Suppressor macrophage treated with lipopolysaccharide for 4 hours (primary cell): ENCODE measurements around the gene ERC2.
A peak's percentile ranks its signal among the peaks of the same experiment; 100 is the strongest.

Experiments
- DNase-seq: peaks from one replicate; pipeline ENCODE4 v3.0.0-alpha.2; 2020

Gene ERC2

DNA sequence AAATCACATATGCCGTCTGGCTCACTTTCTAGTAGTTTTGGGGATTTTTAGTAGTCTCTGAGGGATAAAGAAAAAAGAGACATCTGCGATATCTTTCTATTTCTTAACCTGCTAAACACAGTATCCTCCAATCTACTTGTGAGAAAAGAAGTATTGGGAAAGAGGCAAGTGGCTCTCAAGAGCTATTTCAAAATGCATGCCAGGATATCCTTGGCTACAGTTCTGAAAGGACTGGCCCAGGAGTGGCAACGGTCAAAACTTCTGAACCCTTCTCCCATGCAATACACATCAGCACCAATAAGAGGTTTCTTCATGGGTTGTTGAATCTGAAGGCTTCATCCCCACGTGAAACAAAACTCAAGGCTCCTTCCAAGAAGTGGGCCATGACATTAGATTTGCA is 777.1 kb downstream of the ERC2 start:
- DNase-seq, result no peak

DNA sequence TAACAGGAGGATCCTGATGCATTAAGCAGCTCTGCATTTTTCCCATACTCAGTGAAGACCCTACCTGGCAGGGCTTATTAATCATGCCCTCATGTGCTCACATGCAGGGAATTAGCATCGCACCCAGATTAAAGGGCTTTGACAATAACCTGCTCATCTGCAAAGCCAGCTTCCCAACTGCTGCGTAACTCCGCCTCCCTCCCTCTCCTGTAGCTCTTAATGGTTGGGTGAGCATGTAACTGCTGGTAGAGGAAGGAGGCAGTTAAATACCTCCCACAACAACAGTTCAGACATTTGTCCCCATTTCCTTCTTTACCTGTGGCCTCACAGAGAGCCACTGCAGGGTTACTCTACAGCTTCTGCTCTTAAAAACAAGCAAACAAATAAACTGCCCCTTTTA is 777.5 kb downstream of the ERC2 start:
- no peak for DNase-seq

DNA sequence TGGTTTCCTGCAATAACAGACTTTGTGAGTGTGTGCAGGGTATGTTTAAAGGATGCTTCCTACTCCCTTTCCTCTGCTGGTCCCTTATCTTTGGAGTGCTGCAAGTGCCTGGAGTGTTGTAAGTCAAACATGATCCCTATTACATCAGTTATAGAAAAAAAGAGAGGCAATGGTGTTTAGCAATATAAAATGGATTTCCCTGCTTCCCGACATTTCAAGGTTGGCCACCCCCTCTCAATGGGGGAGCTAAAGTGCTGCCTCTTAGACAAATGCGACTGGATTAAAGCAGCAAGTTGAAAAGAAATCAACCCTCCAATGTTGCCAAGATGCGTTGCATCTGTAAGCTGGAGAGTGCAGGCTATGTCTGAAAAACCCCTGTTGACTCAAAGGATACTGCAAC is 778.1 kb downstream of the ERC2 start:
- no peak for DNase-seq

DNA sequence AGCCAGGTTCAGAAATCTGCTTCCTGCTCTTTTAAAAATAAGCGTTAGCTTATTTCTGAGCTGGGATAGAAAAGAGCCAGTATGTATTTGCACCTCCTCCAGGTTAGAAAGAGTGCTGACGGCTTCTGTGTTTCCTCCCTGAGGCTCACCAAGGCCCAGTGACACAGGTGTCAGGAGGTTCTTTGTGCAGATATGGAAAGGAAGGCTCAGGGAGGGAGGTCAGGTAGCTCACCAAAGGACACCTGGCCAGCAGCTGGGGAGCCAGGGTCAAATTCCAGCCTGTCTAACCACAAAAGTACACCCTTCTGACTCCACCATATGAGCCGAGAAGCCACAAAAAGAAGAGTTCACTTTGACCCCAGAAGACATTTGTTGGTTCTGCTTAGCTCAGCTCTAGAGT is 780.1 kb downstream of the ERC2 start:
- DNase-seq, result no peak

DNA sequence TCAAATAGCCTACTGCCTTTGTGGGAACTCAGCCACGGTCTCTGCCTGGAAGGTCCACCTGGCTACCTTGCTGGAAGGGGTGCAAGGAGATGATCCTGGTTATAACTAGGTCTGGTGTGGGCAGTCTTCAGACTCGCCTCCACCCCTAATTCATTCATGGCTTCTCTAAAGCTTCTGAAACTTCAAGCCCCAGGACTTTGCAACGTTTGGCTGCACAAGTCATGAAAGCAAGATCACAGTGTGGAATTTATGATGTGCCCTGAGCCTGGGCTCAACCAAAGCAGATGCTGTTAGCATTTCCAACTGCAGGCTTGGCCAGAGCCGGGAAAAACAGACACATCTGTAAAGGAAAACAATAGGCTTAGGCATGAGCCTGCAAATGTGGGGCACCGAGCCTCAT is 780.7 kb downstream of the ERC2 start:
- DNase-seq, result no peak

DNA sequence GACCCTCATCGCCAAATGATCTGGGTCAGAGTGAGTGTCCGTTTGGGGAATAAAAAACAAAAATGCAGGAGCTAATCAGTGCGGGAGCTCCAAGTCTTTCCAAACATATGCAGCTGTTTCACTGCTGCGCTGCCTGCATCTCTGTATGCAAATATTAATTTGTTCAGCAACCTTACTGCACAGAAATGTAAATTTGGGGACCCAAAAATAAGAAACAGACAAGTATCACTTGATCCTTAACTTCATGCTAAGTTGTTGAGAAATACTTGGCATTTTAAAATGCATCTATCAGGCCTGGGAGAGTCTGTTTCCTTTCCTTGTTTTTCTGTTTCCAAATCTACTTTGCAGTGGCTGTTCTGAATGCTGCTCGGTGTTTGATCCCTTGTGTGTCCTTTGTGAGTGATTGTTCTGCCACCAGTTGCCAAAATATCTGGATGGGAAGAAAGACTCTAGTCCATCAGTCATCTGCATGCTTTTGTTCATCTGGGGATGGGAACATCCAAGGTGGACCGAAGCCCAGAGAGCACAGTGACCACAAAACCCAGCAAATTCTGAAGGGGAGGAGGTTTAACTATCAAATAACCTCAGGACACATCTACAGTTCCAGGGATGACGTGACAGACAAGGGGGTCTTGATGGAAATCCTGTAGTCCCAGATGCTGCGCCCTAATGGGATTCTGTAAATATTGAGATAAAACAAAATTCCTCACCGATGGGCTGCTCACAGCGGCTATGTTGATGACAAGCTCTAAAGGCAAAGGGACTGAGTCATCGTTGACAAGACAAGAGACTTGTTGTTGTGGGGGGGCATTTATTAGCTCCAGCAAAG is 781.6 kb downstream of the ERC2 start:
- no peak for DNase-seq

DNA sequence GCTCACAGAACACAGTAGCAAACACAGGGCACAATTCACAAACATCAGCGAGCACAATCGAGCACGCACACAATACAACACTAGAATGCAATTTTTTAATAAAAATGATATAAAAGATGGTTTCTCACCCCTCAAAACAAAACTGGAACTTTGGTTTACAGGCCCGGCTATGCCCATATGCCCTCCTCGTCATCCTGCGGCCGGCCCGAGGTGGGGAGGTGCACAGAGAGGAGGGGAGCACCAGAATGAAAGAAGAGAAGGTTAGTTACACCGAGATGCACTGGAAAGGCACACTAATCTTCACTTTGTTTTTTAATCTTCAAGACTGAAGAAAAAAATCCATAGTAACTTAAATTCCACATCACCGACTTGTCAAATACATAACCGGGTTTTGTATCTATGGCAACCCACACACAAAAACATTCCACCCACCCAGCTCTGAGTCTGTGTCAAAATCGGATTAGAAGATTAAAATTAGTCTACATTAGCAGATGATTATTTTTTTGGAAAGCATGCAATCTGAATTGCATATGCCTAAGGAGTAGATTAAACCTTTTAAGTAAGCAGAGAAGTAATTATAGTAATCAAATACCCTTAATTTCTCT is 784.5 kb downstream of the ERC2 start:
- DNase-seq, result no peak

DNA sequence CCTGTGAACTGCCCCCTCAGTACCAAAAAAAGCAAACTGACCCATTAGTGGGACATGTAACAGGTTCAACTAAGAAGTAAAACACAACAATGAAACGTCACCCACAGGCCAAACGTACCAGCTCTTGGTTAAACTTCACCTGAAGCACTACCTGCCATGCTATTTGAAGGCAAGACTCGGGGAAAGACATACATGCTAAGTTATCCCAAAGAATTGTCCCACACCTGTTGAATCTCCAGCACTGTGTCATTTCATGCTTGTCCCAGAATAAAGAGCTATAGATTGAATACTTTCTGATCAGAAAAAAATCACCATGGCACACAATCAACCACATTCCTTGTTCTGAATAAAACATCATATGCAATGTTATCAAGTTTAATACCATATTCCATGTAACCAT is 785.8 kb downstream of the ERC2 start:
- no peak for DNase-seq

DNA sequence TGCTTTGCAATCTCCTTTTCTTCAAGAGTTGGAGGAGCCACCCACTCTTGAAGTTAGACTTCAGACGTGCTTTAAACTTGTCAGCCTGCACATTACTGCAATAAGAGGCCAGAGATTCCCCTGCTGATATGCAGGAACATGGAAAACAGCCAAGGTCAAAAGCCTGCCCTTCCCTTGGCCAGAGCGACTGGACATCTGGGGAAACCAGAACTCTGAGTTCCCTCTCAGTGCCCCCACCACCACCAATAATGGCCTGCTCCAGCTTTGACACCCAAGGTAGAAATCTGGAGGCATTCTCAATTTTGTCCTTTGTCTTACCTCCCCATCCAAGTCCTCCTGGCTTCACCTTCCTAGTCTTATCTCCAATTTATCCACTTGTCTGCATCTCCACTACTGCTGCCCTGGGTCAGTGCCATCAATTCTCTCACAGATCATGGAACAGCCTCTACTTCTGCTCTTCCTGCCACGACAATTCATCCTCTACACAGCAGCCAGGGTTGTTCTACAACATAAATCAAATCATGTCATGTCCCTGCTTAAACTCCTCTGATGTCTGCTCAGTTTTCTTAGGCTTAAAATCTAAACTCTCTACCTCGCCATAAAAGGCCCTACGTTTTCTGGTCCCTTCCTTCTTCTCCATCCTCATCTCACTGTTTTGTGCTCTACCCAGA is 789.6 kb downstream of the ERC2 start:
- DNase-seq, result no peak

DNA sequence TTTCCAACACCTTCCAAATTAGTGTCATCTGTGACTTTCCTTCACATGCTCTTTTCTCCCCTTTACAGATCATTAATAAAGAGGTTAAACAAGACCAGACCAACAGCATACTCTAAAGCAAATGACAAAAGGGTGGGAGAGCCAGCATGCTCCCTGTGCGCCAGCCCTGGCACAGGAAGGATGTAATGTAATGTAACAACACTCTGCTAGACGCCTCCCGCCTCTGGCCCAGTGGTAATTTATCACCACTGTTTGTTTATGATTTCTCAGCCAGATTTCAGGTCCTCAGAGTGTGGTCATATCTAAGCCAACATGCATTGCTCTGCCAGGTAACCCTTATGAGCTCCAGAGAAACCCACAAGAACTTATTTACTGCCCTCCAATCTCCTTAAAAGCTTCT is 791.6 kb downstream of the ERC2 start:
- DNase-seq, result no peak

DNA sequence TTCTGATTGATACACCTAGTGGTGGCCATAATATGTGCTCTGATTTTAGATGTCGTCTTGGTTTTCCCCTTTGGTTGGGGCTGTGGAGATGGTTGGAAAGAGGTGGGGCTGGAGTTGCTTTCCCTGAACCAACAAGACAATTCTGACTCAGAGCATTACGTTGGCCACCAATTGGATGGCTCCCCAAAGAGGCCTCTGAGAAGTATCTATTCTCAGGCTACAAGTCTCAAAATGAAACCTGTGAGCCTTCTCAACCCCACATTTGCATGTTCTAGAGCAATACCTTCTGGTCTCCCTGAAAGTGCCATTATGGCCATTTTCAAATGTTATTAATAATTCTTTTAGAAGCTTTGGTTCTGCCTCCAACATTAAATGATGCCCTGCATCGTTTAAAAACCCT is 792.8 kb downstream of the ERC2 start:
- no peak for DNase-seq

DNA sequence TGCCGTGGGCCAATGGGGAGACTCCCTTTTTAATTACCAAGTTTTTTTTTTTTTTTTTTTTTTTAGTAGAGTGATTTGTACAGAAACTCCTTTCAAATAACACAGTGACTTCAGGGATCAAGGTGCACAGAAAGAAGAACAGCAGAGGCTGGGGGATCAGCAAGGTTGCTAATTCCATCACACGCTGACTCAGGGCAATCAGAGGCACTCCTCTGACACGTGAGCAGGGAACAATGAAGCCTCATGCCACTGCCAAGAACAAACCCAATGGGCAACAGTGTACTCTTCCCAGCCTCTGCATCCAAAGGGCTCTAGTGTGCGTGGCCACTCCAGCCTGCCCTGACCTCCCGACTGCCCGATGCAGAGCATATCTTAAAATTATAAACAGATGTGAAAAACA is 794.5 kb downstream of the ERC2 start:
- no peak for DNase-seq

DNA sequence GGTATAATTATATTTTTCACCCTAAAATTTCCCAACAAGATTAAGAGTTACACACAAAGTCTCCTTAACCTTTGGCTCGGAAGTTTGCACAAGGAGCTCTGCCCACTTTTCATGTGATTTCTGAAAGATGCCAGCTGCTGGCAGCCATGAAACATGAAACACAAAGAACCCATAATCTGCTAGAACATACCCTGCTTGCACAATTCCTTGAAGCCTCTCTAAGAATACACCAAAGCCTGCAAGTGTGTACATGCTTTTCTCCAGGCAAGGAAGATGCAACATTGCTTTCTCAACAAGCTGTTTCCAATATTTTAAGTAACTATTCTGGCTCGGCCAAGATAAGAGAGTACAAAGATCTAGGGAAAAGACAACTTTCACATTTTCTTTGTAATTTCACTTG is 799.1 kb downstream of the ERC2 start:
- DNase-seq, result no peak

DNA sequence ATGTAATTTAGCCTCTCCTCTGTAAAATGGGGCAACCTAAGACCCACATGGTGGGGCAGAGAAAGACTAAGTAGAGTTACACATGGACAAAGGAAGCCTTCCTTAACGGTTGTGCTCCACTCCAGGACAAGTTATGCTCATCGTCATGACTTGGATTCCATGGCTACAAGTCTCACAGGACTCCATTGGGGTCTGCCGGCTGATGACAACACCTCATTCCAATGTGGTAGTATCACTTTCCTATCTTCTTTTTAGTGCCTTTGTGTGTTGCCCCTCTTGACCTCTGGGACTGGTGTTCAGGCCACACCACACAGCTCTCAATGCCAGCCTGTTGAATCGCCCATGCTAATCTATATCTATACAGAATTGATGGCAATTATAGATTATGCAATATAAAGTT is 799.9 kb downstream of the ERC2 start:
- no peak for DNase-seq

DNA sequence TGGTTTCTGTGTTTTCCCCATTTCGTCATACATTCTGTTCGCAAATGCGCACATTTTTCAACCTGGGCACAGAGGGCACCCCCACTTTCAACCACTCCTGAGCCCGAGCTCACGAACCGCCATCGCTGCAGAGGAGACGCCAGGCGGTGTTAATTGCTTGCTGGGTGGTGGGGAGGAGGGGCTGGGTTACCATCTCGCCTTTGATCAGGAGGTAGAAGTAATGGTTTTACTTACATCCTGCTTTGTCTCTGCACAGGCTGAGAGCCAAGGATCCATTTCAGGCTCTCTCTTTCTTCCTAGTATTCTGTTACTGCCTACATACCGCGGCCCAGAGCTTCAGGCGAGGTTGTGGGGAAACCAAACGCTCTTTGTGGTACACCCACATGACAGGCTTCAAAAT is 803.9 kb downstream of the ERC2 start:
- DNase-seq, result no peak

DNA sequence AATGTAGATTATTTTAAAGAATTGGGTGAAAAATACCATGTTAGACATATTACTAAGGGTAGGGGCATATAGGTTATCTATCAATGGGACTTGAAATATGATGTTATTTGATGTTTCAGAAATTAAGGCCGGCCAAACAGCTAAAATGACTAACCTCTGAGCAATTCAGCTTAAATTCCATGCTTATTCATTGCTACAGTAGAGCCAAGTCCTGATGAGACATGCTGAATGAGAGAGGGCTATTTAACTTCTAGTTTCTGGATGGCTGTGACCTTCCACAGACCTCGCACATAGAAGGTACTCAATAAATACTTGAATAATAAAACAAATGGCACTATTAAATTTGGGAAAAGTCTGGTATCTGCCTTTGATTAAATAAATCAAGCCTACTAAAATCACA is 805.6 kb downstream of the ERC2 start:
- no peak for DNase-seq

DNA sequence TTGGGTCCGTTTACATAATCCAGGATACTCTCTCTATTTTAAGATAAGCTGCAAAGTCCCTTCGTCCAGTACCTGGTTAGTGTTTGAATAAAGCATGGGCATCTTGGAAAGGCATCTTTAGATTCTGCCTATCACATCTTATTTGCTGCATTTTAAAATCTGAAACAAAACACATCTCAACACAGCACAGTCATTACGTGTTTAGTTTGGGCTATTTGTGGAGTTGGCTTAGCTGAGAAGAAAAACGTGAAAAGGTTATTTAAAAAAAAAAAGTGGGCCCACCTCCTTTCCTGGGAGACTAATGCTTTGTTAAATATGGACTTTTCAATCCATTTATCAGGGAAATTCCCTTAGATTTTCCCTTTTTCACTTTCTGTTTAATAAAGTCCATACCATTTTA is 806.7 kb downstream of the ERC2 start:
- peak; percentile 6 for DNase-seq

DNA sequence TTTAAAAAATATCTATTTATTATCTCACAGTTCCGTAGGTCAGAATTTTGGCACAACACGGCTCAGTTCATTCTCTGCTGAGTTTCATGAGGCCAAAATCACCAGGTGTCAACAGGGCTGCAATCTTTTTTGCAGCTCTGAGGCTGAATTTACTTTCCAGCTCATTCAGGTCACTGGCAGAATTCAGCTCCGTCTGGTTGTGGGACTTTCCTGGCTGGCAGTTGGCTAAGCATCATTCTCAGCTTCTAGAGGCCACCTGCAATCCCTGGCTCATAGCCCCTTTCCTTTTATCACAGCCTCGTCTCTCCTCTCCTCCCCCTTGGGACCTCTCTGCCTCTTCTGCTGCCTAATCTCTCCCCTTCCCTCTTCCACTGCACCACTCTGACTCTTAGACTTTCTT is 807.1 kb downstream of the ERC2 start:
- DNase-seq, result no peak

DNA sequence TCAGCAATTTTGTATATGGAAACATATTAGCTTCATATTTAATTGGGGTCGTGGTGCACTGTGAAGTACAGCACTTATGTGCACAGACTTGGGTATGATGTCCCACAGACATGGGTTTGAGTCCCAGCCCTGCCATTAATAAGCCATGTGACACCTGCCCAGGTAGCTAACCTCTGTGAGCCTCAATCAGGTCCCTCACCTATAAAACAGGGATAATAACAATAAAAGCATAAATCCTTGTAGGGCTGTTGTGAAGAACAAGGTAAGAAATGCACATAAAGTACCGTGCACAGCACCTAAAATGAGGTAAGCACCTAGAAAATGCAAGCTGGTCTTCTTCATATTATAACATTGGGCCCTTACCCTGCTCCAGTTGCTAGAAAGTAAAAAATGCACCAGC is 807.6 kb downstream of the ERC2 start:
- DNase-seq, result no peak

DNA sequence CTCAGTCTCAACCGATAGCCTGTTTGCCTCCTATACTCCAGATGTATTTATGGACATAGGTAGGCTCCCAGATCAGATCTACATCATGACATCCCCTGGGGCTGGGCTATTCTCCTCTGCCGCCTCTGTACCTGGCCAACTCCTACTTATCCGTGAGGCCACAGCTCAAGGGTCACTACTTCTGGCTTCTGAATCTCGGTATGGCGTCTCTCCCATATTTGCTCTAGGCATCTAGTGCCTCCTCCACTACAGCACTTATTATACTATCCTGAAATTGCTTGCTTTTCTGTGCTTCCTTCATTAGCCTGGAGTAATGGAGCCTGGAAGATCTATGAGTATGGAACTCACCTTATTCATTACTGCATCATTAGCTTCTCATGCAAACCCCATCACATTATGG is 808.6 kb downstream of the ERC2 start:
- no peak for DNase-seq

DNA sequence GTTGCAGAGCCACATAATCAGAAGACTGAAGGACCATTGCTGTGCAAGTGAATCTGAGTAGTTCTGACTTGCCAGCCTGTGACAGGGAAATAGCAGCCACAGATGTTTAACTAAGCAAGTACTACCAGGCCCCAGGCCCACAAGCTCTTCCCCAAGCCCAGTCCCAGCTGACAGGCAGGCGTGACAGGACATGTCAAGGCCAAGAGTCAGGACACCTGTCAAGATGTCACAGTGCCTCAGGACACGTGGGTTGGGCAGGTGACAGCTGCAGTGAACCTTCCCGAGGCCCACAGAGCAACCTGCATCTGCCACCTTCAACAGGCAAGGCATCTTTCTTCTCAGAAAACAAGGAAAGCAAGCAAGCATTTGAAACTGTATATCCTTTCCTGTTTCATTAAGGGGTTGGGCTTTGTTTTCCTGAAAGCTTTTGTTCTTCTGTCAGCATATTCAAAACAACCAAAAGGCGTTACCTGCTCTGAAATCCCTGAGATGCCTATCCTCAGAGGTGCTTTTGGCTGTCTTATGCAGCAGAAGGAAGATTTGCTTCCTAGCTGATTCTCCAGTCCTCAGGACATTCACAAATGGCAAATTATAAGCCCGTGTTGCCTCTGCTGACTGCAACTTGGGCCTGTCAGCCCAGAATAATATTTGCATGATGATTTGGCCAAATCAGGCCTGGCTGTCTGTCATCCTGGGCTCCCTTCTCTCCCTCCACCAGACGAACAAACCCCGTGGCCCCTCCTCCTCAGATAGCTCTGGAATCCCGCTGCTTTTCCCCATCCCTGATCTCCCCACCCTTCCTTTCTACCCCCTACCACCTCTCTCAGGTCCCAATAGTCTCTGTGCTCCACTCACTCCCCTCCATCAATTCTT is 809.3 kb downstream of the ERC2 start:
- no peak for DNase-seq

DNA sequence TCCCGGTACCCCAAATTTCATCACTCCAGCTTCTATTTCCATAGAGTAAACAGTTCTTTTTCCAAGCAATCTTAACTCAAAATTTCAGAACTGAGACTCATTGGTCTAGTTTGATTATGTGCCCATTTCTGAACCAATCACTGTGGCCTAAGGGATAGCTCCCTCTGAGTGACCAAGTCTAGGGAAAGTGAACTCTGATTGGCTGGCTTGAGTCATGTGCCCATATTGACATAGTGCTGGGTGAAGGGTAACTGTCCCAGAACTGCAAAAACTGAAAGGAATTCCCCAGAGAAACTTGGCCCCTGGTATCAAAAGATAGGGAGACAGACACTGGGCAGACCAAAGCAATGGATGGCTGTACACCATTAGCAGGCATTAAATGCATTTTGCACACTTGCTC is 810.0 kb downstream of the ERC2 start:
- no peak for DNase-seq

DNA sequence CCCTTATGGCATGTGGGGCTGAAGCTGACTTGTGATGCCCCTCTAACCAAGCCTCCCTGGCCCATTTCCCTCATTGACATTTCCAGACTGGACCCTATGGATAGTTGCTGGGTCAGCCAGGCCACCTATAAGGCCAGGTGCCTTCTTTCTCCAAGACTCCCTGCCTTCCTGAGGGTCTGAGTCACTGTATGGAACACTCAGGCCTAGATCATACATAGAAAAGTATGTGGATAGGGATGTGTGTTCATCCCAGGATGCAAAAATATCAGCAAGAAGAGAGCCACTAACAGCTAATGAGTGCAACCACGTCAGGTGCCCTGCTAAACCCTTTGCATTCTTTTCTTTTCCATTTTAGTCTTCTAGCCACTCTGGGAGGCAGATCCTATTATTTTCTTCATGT is 812.7 kb downstream of the ERC2 start:
- DNase-seq, result no peak
